ENCODE measurements around the gene DENND4A. TPM values are rescaled to one million over a fixed set of nuclear protein-coding genes. Genes with fewer than 3 reads are reported as not detected.
"Not testable (repeated sequence)": the region's sequence is repeated elsewhere in the genome, so short reads cannot be mapped to it uniquely, and the experiment has no call there.

DENND4A gene
- total and polyA plus RNA-seq, 4 donors = 3.3 to 41.3 (median 18.1) TPM

GRCh38 chr15:65785151-65785550 is 6.9 kb downstream of the DENND4A start:
- 92 to 95% methylated on average over 6 of the region's 6 CpGs for WGBS, 2 donors
- Histone ChIP-seq H3K36me3 (ENCODE audit: control insufficient read depth in 1 of 2, insufficient read depth in 2 of 2, low read length in 1 of 2) (no peaks in the 10 kb centered on the region), H3K27me3 (ENCODE audit: control insufficient read depth in 1 of 2, insufficient read depth in 2 of 2, low read length in 1 of 2) (no peaks in the 10 kb centered on the region), H3K9me3 (ENCODE audit: control insufficient read depth, low read length) (no peaks in the 10 kb centered on the region), H3K4me3 (ENCODE audit: low read length in 2 of 2) (no peak overlapping the region), H3K4me1 (ENCODE audit: control insufficient read depth in 1 of 2, insufficient read depth in 2 of 2, low read length in 2 of 2) (no peaks in the 10 kb centered on the region), H3K27ac (ENCODE audit: low read depth in 1 of 2, low read length in 2 of 2) (no peak overlapping the region)
- intact Hi-C loops (cut with DNase I) = no loop called here
- no peak for DNase-seq
- no peak for ATAC-seq (ENCODE audit: low FRiP score)

- intact Hi-C loops (cut with DNase I) = no loop called here
- WGBS, 2 donors = 89 to 90% methylated on average over 5 of the region's 5 CpGs
- no peak overlapping the region for H3K4me3 ChIP-seq (ENCODE audit: low read length in 2 of 2)
Measured at GRCh38 chr15:65783872-65784271, 8.2 kb downstream of the DENND4A start.

GRCh38 chr15:65782096-65782495 is 10.0 kb downstream of the DENND4A start:
- no peaks in the 10 kb centered on the region for H3K4me1 ChIP-seq (ENCODE audit: control insufficient read depth in 1 of 2, insufficient read depth in 2 of 2, low read length in 2 of 2)
- H3K27ac ChIP-seq (ENCODE audit: low read depth in 1 of 2, low read length in 2 of 2) = no peak overlapping the region
- no peaks in the 10 kb centered on the region for H3K27me3 ChIP-seq (ENCODE audit: control insufficient read depth in 1 of 2, insufficient read depth in 2 of 2, low read length in 1 of 2)
- intact Hi-C loops (cut with DNase I) = no loop called here
- no peaks in the 10 kb centered on the region for H3K9me3 ChIP-seq (ENCODE audit: control insufficient read depth, low read length)
- ATAC-seq (ENCODE audit: low FRiP score) (no peak), DNase-seq (no peak)
- WGBS, 2 donors = 81 to 84% methylated on average over 5 of the region's 5 CpGs
- H3K4me3 ChIP-seq (ENCODE audit: low read length in 2 of 2) = no peak overlapping the region
- H3K36me3 ChIP-seq (ENCODE audit: control insufficient read depth in 1 of 2, insufficient read depth in 2 of 2, low read length in 1 of 2) = no peaks in the 10 kb centered on the region

More at GRCh38 chr15:65783872-65784271, 8.2 kb downstream of the DENND4A start:
- DNase-seq = no peak
- Histone ChIP-seq H3K27ac (ENCODE audit: low read depth in 1 of 2, low read length in 2 of 2) (no peak overlapping the region), H3K36me3 (ENCODE audit: control insufficient read depth in 1 of 2, insufficient read depth in 2 of 2, low read length in 1 of 2) (no peaks in the 10 kb centered on the region), H3K4me1 (ENCODE audit: control insufficient read depth in 1 of 2, insufficient read depth in 2 of 2, low read length in 2 of 2) (no peaks in the 10 kb centered on the region), H3K27me3 (ENCODE audit: control insufficient read depth in 1 of 2, insufficient read depth in 2 of 2, low read length in 1 of 2) (no peaks in the 10 kb centered on the region), H3K9me3 (ENCODE audit: control insufficient read depth, low read length) (no peaks in the 10 kb centered on the region)
- ATAC-seq (ENCODE audit: low FRiP score) = no peak

- DNase-seq; H3K4me3 ChIP-seq (ENCODE audit: low read length in 2 of 2); H3K4me1 ChIP-seq (ENCODE audit: control insufficient read depth in 1 of 2, insufficient read depth in 2 of 2, low read length in 2 of 2); H3K27me3 ChIP-seq (ENCODE audit: control insufficient read depth in 1 of 2, insufficient read depth in 2 of 2, low read length in 1 of 2); H3K27ac ChIP-seq (ENCODE audit: low read depth in 1 of 2, low read length in 2 of 2); H3K9me3 ChIP-seq (ENCODE audit: control insufficient read depth, low read length); ATAC-seq (ENCODE audit: low FRiP score); intact Hi-C loops (cut with DNase I); H3K36me3 ChIP-seq (ENCODE audit: control insufficient read depth in 1 of 2, insufficient read depth in 2 of 2, low read length in 1 of 2): not testable (repeated sequence)
- 88 to 95% methylated on average over 9 of the region's 9 CpGs for WGBS, 2 donors
Measured at GRCh38 chr15:65778701-65779100, 13.4 kb downstream of the DENND4A start.

- H3K27me3 ChIP-seq (ENCODE audit: control insufficient read depth in 1 of 2, insufficient read depth in 2 of 2, low read length in 1 of 2) = no peaks in the 10 kb centered on the region
- 81 to 82% methylated on average over 2 of the region's 2 CpGs for WGBS, 2 donors
- DNase-seq (no peak), ATAC-seq (ENCODE audit: low FRiP score) (no peak)
- H3K4me3 ChIP-seq (ENCODE audit: low read length in 2 of 2) = no peak overlapping the region
- no peak overlapping the region for H3K27ac ChIP-seq (ENCODE audit: low read depth in 1 of 2, low read length in 2 of 2)
- no peaks in the 10 kb centered on the region for H3K36me3 ChIP-seq (ENCODE audit: control insufficient read depth in 1 of 2, insufficient read depth in 2 of 2, low read length in 1 of 2)
- no peaks in the 10 kb centered on the region for H3K4me1 ChIP-seq (ENCODE audit: control insufficient read depth in 1 of 2, insufficient read depth in 2 of 2, low read length in 2 of 2)
- no peaks in the 10 kb centered on the region for H3K9me3 ChIP-seq (ENCODE audit: control insufficient read depth, low read length)
- intact Hi-C loops (cut with DNase I) = no loop called here
Measured at GRCh38 chr15:65778269-65778668, 13.8 kb downstream of the DENND4A start.

GRCh38 chr15:65777843-65778242 is 14.2 kb downstream of the DENND4A start:
- WGBS, 2 donors = 92 to 93% methylated on average over 6 of the region's 6 CpGs

GRCh38 chr15:65777053-65777452 is 15.0 kb downstream of the DENND4A start:
- H3K27ac ChIP-seq (ENCODE audit: low read depth in 1 of 2, low read length in 2 of 2) = no peak overlapping the region
- no peak overlapping the region for H3K4me3 ChIP-seq (ENCODE audit: low read length in 2 of 2)
- intact Hi-C loops (cut with DNase I) = no loop called here
- no peaks in the 10 kb centered on the region for H3K36me3 ChIP-seq (ENCODE audit: control insufficient read depth in 1 of 2, insufficient read depth in 2 of 2, low read length in 1 of 2)
- H3K4me1 ChIP-seq (ENCODE audit: control insufficient read depth in 1 of 2, insufficient read depth in 2 of 2, low read length in 2 of 2) = no peaks in the 10 kb centered on the region
- WGBS, 2 donors = 91 to 94% methylated on average over 6 of the region's 6 CpGs
- H3K9me3 ChIP-seq (ENCODE audit: control insufficient read depth, low read length) = no peaks in the 10 kb centered on the region
- H3K27me3 ChIP-seq (ENCODE audit: control insufficient read depth in 1 of 2, insufficient read depth in 2 of 2, low read length in 1 of 2) = no peaks in the 10 kb centered on the region
- ATAC-seq (ENCODE audit: low FRiP score) (no peak), DNase-seq (no peak)

More at GRCh38 chr15:65777843-65778242, 14.2 kb downstream of the DENND4A start:
- no peak for ATAC-seq (ENCODE audit: low FRiP score)
- Histone ChIP-seq H3K36me3 (ENCODE audit: control insufficient read depth in 1 of 2, insufficient read depth in 2 of 2, low read length in 1 of 2) (no peaks in the 10 kb centered on the region), H3K4me3 (ENCODE audit: low read length in 2 of 2) (no peak overlapping the region), H3K27me3 (ENCODE audit: control insufficient read depth in 1 of 2, insufficient read depth in 2 of 2, low read length in 1 of 2) (no peaks in the 10 kb centered on the region), H3K4me1 (ENCODE audit: control insufficient read depth in 1 of 2, insufficient read depth in 2 of 2, low read length in 2 of 2) (no peaks in the 10 kb centered on the region), H3K27ac (ENCODE audit: low read depth in 1 of 2, low read length in 2 of 2) (no peak overlapping the region), H3K9me3 (ENCODE audit: control insufficient read depth, low read length) (no peaks in the 10 kb centered on the region)
- intact Hi-C loops (cut with DNase I) = no loop called here
- no peak for DNase-seq

- intact Hi-C loops (cut with DNase I) = no loop called here
- DNase-seq (no peak), ATAC-seq (ENCODE audit: low FRiP score) (no peak)
- Histone ChIP-seq H3K4me3 (ENCODE audit: low read length in 2 of 2) (no peak overlapping the region), H3K4me1 (ENCODE audit: control insufficient read depth in 1 of 2, insufficient read depth in 2 of 2, low read length in 2 of 2) (no peaks in the 10 kb centered on the region), H3K9me3 (ENCODE audit: control insufficient read depth, low read length) (no peaks in the 10 kb centered on the region), H3K27ac (ENCODE audit: low read depth in 1 of 2, low read length in 2 of 2) (no peak overlapping the region), H3K27me3 (ENCODE audit: control insufficient read depth in 1 of 2, insufficient read depth in 2 of 2, low read length in 1 of 2) (no peaks in the 10 kb centered on the region), H3K36me3 (ENCODE audit: control insufficient read depth in 1 of 2, insufficient read depth in 2 of 2, low read length in 1 of 2) (no peaks in the 10 kb centered on the region)
- 93 to 99% methylated on average over 3 of the region's 3 CpGs for WGBS, 2 donors
Measured at GRCh38 chr15:65773386-65774111, 18.5 kb downstream of the DENND4A start.

GRCh38 chr15:65772930-65773329 is 19.2 kb downstream of the DENND4A start:
- Histone ChIP-seq H3K4me1 (ENCODE audit: control insufficient read depth in 1 of 2, insufficient read depth in 2 of 2, low read length in 2 of 2) (no peaks in the 10 kb centered on the region), H3K9me3 (ENCODE audit: control insufficient read depth, low read length) (no peaks in the 10 kb centered on the region), H3K27me3 (ENCODE audit: control insufficient read depth in 1 of 2, insufficient read depth in 2 of 2, low read length in 1 of 2) (no peaks in the 10 kb centered on the region), H3K4me3 (ENCODE audit: low read length in 2 of 2) (no peak overlapping the region), H3K27ac (ENCODE audit: low read depth in 1 of 2, low read length in 2 of 2) (no peak overlapping the region), H3K36me3 (ENCODE audit: control insufficient read depth in 1 of 2, insufficient read depth in 2 of 2, low read length in 1 of 2) (no peaks in the 10 kb centered on the region)
- intact Hi-C loops (cut with DNase I) = no loop called here
- DNase-seq (no peak), ATAC-seq (ENCODE audit: low FRiP score) (no peak)
- WGBS, 2 donors = 88 to 92% methylated on average over 2 of the region's 2 CpGs
